SK-N-SH (cell line): ENCODE measurements around the gene PA2G4. TPM values are rescaled to one million over a fixed set of nuclear protein-coding genes. Genes with fewer than 3 reads are reported as not detected.
"Not testable (repeated sequence)": the region's sequence is repeated elsewhere in the genome, so short reads cannot be mapped to it uniquely, and the experiment has no call there.

Source experiments
- CTCF ChIA-PET: fragments of 300-600, 350-600 bp; formaldehyde crosslinking; extraction: SDS; loops from one replicate; lab custom pipeline; 2021; lab: Yijun Ruan, JAX
- POLR2A ChIA-PET: fragments of 350-600 bp; sonication (Branson Sonifier 250); formaldehyde crosslinking; extraction: SDS; loops from one replicate; lab custom pipeline; 2020; ENCODE audit warnings: antibody characterized with exemption, inconsistent platforms; lab: Yijun Ruan, JAX
- DNase-seq: peaks from one replicate; pipeline ENCODE4 v3.0.0; 2012
- H2AFZ ChIP-seq: fragments of 200-600 bp; sonication (generic); 2 replicates; pipeline ENCODE4 v1.8.1; 2016; ENCODE audit warnings: antibody characterized with exemption, mild to moderate bottlenecking, low read depth
- H3F3A ChIP-seq: fragments of 200-600 bp; sonication (generic); replicated peaks from 2 replicates; pipeline ENCODE3; 2016; ENCODE audit warnings: antibody characterized with exemption, mild to moderate bottlenecking; ENCODE audit not compliant: insufficient read depth
- H3K27ac ChIP-seq, 2 experiments: fragments of 200-500 bp in 1 of 2; fragments of 200-600 bp in 1 of 2; sonication (Bioruptor generic) in 1 of 2; sonication (generic), shearing (Covaris generic) in 1 of 2; 2 replicates each; pipeline versions ENCODE4 v1.5.1 to v1.6.1; 2014 to 2016; ENCODE audit warnings: low read depth in 2 of 2, inconsistent platforms in 1 of 2, low read length in 1 of 2, mild to moderate bottlenecking in 1 of 2, mixed read lengths in 1 of 2
- H3K27me3 ChIP-seq: fragments of 200-600 bp; sonication (generic), shearing (Covaris generic); 2 replicates; pipeline ENCODE4 v1.6.1; 2016; ENCODE audit warnings: mixed run types; ENCODE audit not compliant: insufficient read depth
- H3K36me3 ChIP-seq, 2 experiments: fragments of 200-500 bp in 1 of 2; fragments of 200-600 bp in 1 of 2; sonication (Bioruptor generic) in 1 of 2; sonication (generic) in 1 of 2; replicated peaks in 1 of 2; 2 replicates each; pipeline versions ENCODE3 to v1.5.1; 2014 to 2016; ENCODE audit warnings: low read length in 1 of 2, mild to moderate bottlenecking in 1 of 2; ENCODE audit not compliant: insufficient read depth in 2 of 2, control insufficient read depth in 1 of 2
- H3K4me1 ChIP-seq, 2 experiments: fragments of 200-500 bp in 1 of 2; fragments of 200-600 bp in 1 of 2; sonication (Bioruptor generic) in 1 of 2; sonication (generic), shearing (Covaris generic) in 1 of 2; 2 replicates each; pipeline versions ENCODE4 v1.5.1 to v1.6.1; 2014 to 2016; ENCODE audit warnings: low read depth in 1 of 2, low read length in 1 of 2, mixed run types in 1 of 2; ENCODE audit not compliant: insufficient read depth in 2 of 2, control insufficient read depth in 1 of 2
- H3K4me2 ChIP-seq: fragments of 200-600 bp; sonication (generic), shearing (Covaris generic); 2 replicates; pipeline ENCODE4 v1.6.1; 2017; ENCODE audit warnings: mixed run types
- H3K4me3 ChIP-seq, 2 experiments: fragments of 200-500 bp in 1 of 2; fragments of 200-600 bp in 1 of 2; sonication (Bioruptor generic) in 1 of 2; sonication (generic), shearing (Covaris generic) in 1 of 2; 2 replicates each; pipeline versions ENCODE4 v1.5.1 to v1.8.1; 2014 to 2016; ENCODE audit warnings: low read depth in 2 of 2, inconsistent platforms in 1 of 2, low read length in 1 of 2, mild to moderate bottlenecking in 1 of 2, mixed read lengths in 1 of 2, moderate library complexity in 1 of 2
- H3K79me2 ChIP-seq: fragments of 200-600 bp; sonication (generic); 2 replicates; pipeline ENCODE4 v1.8.1; 2017; ENCODE audit warnings: mild to moderate bottlenecking; ENCODE audit not compliant: insufficient read depth
- H3K9ac ChIP-seq: fragments of 200-600 bp; sonication (generic); 2 replicates; pipeline ENCODE4 v1.6.1; 2017; ENCODE audit warnings: mixed run types
- H3K9me2 ChIP-seq: fragments of 200-600 bp; sonication (generic); 2 replicates; pipeline ENCODE4 v1.6.1; 2017; ENCODE audit warnings: mixed run types
- H3K9me3 ChIP-seq: fragments of 200-600 bp; sonication (generic); 2 replicates; pipeline ENCODE4 v1.6.1; 2017; ENCODE audit warnings: mixed run types, mild to moderate bottlenecking, moderate library complexity
- H4K20me1 ChIP-seq: fragments of 200-600 bp; sonication (generic); 2 replicates; pipeline ENCODE4 v1.6.1; 2017; ENCODE audit warnings: mild to moderate bottlenecking, mixed run types; ENCODE audit not compliant: insufficient read depth
- CHD2 ChIP-seq: fragments of 150-350 bp; IDR thresholded peaks from 2 replicates; pipeline ENCODE4 v1.6.1; 2018; ENCODE audit warnings: low read length; ENCODE audit not compliant: partially characterized antibody
- EZH2phosphoT487 ChIP-seq: fragments of 200-600 bp; sonication (generic); IDR thresholded peaks from 2 replicates; pipeline ENCODE4 v1.6.1; 2017; ENCODE audit warnings: low read depth, mixed run types, mild to moderate bottlenecking, antibody characterized with exemption, moderate library complexity, borderline replicate concordance
- FOXJ3 ChIP-seq: sonication (generic); formaldehyde crosslinking; IDR thresholded peaks from 2 replicates; pipeline ENCODE4 v1.5.1; 2020; ENCODE audit warnings: mild to moderate bottlenecking, missing genetic modification reagents
- FOXM1 ChIP-seq: IDR thresholded peaks from 2 replicates; pipeline ENCODE4 v1.4.0; 2012; ENCODE audit warnings: low read depth, mild to moderate bottlenecking
- GABPA ChIP-seq: IDR thresholded peaks from 2 replicates; pipeline ENCODE4 v1.4.0; 2012; ENCODE audit warnings: low read depth, mild to moderate bottlenecking
- POLR2AphosphoS5 ChIP-seq: IDR thresholded peaks from 2 replicates; pipeline ENCODE4 v1.6.1; 2012; ENCODE audit warnings: low read depth, low read length
- RAD21 ChIP-seq: IDR thresholded peaks from 2 replicates; pipeline ENCODE4 v1.6.1; 2012; ENCODE audit warnings: mild to moderate bottlenecking, low read length
- SMC3 ChIP-seq: IDR thresholded peaks from 2 replicates; pipeline ENCODE4 v1.6.1; 2012; ENCODE audit warnings: low read depth, low read length, improper control_type of control experiment
- YY1 ChIP-seq: IDR thresholded peaks from 2 replicates; pipeline ENCODE4 v1.4.0; 2012; ENCODE audit warnings: low read depth, mild to moderate bottlenecking
- WGBS: methylation state at CpG from one replicate; pipeline ENCODE4 v1.1.6; 2017; ENCODE audit warnings: low lambda C conversion rate; 5-methylcytosine and 5-hydroxymethylcytosine counted together
- polyA plus RNA-seq, 3 experiments: library from polyadenylated mRNA; depleted of rRNA; stranded (reverse); fragments of >200 nt; gene quantifications; 2 replicates each; pipeline ENCODE4 v1.2.3, GENCODE V29; 2012
- TF ChIP-seq, protein P1 (sequence below): IDR thresholded peaks from 2 replicates; pipeline ENCODE4 v1.6.1; 2012; ENCODE audit warnings: mild to moderate bottlenecking, low read depth, low read length, moderate library complexity
- TF ChIP-seq, protein P2 (sequence below): IDR thresholded peaks from 2 replicates; pipeline ENCODE4 v1.4.0; 2012; ENCODE audit warnings: low read depth, borderline replicate concordance
- TF ChIP-seq, protein P3 (sequence below): IDR thresholded peaks from 2 replicates; pipeline ENCODE4 v1.4.0; 2012; ENCODE audit warnings: low read depth
- TF ChIP-seq, protein P4 (sequence below): fragments of 150-350 bp; IDR thresholded peaks from 2 replicates; pipeline ENCODE4 v1.6.1; 2016; ENCODE audit warnings: mild to moderate bottlenecking, low read depth, low read length
- TF ChIP-seq, protein P5 (sequence below): fragments of 150-350 bp; IDR thresholded peaks from 2 replicates; pipeline ENCODE4 v1.6.1; 2017; ENCODE audit warnings: antibody characterized with exemption, low read length, low read depth, borderline replicate concordance

The PA2G4 gene
- polyA plus RNA-seq, 1 of the 3 experiments (the other 2 are of a cell fraction) = 207 TPM

DNA sequence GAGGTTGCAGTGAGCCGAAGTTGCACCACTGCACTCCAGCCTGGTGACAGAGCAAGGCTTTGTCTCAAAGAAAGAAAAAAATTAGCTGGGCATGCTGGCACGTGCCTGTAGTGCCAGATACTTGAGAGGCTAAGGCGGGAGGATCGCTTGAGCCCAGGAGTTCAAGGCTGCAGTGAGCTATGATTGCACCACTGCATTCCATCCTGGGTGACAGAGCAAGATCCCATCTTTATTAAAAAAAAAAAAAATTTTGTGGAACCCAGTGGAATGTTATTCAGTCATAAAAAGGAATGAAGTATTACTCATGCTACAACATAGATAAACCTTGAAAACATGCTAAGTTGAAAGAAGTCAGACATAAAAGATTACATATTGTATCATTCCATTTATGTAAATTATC lies 32.7 kb upstream of the PA2G4 start (continued):
- TF ChIP-seq, protein P1, sequence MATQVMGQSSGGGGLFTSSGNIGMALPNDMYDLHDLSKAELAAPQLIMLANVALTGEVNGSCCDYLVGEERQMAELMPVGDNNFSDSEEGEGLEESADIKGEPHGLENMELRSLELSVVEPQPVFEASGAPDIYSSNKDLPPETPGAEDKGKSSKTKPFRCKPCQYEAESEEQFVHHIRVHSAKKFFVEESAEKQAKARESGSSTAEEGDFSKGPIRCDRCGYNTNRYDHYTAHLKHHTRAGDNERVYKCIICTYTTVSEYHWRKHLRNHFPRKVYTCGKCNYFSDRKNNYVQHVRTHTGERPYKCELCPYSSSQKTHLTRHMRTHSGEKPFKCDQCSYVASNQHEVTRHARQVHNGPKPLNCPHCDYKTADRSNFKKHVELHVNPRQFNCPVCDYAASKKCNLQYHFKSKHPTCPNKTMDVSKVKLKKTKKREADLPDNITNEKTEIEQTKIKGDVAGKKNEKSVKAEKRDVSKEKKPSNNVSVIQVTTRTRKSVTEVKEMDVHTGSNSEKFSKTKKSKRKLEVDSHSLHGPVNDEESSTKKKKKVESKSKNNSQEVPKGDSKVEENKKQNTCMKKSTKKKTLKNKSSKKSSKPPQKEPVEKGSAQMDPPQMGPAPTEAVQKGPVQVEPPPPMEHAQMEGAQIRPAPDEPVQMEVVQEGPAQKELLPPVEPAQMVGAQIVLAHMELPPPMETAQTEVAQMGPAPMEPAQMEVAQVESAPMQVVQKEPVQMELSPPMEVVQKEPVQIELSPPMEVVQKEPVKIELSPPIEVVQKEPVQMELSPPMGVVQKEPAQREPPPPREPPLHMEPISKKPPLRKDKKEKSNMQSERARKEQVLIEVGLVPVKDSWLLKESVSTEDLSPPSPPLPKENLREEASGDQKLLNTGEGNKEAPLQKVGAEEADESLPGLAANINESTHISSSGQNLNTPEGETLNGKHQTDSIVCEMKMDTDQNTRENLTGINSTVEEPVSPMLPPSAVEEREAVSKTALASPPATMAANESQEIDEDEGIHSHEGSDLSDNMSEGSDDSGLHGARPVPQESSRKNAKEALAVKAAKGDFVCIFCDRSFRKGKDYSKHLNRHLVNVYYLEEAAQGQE = no peak
- TF ChIP-seq, protein P2, sequence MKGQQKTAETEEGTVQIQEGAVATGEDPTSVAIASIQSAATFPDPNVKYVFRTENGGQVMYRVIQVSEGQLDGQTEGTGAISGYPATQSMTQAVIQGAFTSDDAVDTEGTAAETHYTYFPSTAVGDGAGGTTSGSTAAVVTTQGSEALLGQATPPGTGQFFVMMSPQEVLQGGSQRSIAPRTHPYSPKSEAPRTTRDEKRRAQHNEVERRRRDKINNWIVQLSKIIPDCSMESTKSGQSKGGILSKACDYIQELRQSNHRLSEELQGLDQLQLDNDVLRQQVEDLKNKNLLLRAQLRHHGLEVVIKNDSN = no peak
- TF ChIP-seq, protein P3, sequence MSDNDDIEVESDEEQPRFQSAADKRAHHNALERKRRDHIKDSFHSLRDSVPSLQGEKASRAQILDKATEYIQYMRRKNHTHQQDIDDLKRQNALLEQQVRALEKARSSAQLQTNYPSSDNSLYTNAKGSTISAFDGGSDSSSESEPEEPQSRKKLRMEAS = no peak
- TF ChIP-seq EZH2phosphoT487 = no peak
- no peak for TF ChIP-seq GABPA

DNA sequence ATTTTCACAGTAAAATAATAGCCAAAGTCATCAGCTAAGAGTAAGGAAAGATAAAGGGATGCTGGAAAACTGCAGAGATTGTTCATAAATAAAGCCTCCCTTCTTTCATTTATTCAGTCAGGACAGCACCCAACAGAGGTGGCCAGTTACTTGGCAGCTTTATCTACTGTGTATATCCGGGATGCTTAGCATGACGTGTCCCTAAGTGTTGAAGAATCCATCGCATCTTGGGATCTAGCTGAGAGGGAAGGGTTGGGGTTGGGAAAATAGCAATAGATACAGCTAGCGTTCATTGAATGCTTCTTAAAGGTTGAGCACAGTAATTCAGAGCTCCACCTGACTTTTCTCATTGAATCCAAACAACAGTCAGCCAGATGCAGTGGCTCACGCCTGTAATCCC lies 30.0 kb upstream of the PA2G4 start:
- H3K9me2 ChIP-seq = no peaks in the 10 kb centered on the region
- H3K4me2 ChIP-seq = no peak overlapping the region
- H3K79me2 ChIP-seq = no peaks in the 10 kb centered on the region
- H3K9ac ChIP-seq = no peak overlapping the region
- no peaks in the 10 kb centered on the region for H4K20me1 ChIP-seq
- 86% methylated on average over 5 of the region's 5 CpGs for WGBS
- no peak overlapping the region for H2AFZ ChIP-seq
- TF ChIP-seq, protein P4, sequence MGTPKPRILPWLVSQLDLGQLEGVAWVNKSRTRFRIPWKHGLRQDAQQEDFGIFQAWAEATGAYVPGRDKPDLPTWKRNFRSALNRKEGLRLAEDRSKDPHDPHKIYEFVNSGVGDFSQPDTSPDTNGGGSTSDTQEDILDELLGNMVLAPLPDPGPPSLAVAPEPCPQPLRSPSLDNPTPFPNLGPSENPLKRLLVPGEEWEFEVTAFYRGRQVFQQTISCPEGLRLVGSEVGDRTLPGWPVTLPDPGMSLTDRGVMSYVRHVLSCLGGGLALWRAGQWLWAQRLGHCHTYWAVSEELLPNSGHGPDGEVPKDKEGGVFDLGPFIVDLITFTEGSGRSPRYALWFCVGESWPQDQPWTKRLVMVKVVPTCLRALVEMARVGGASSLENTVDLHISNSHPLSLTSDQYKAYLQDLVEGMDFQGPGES = no peak
- TF ChIP-seq POLR2AphosphoS5 (no peak), CHD2 (no peak), RAD21 (no peak), FOXM1 (no peak), YY1 (no peak), GABPA (no peak), SMC3 (no peak), FOXJ3 (CRISPR knock-in tag) (no peak)
- TF ChIP-seq, protein P1 = no peak
- TF ChIP-seq, protein P5, sequence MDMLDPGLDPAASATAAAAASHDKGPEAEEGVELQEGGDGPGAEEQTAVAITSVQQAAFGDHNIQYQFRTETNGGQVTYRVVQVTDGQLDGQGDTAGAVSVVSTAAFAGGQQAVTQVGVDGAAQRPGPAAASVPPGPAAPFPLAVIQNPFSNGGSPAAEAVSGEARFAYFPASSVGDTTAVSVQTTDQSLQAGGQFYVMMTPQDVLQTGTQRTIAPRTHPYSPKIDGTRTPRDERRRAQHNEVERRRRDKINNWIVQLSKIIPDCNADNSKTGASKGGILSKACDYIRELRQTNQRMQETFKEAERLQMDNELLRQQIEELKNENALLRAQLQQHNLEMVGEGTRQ = no peak
- TF ChIP-seq, protein P3 = no peak
- TF ChIP-seq, all 33 proteins: peak for 0
- Histone ChIP-seq H3K9me3 (no peaks in the 10 kb centered on the region), H3F3A (peaks cover 10% of the 10 kb centered on the region), H3K36me3 (no peaks in the 10 kb centered on the region), H3K4me1 (no peaks in the 10 kb centered on the region; a peak in 1 of 4 replicates), H3K4me3 (no peak overlapping the region), H3K27me3 (no peaks in the 10 kb centered on the region), H3K27ac (no peak overlapping the region)
- no peak for DNase-seq
- ChIA-PET CTCF (no interaction called here), POLR2A (no interaction called here)

DNA sequence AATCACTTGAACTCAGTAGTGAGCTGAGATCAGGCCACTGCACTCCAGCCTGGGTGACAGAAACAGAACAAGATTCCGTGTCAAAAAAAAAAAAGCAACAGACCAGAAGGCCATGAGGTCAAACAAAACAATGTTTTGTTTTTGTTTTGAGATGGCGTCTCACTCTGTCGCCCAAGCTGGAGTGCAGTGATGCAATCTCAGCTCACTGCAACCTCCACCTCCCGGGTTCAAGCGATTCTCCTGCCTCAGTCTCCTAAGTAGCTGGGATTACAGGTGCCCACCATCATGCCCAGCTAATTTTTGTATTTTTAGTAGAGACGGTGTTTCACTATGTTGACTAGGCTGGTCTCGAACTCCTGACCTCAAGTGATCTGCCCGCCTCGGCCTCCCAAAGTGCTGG lies 26.4 kb upstream of the PA2G4 start:
- H3K9me3 ChIP-seq, H3K4me3 ChIP-seq, H3K4me2 ChIP-seq, H3K79me2 ChIP-seq, H3K4me1 ChIP-seq, H2AFZ ChIP-seq, H3K27ac ChIP-seq, H3K9ac ChIP-seq, H3K27me3 ChIP-seq, H3K9me2 ChIP-seq, H4K20me1 ChIP-seq, H3K36me3 ChIP-seq, DNase-seq: not testable (repeated sequence)
- WGBS = 92% methylated on average over 9 of the region's 9 CpGs
- H3F3A ChIP-seq = peaks cover 12% of the 10 kb centered on the region
- ChIA-PET CTCF (interaction anchor here (0.6 to 1.6 kb wide), 3 partner anchors 31 to 82 kb away, joined by 3 to 6 read pairs (median 4); partner anchors contain the start of gene ESYT1), POLR2A (interaction anchor here (3.2 kb wide), 1 partner anchor 26 kb away, joined by 15 read pairs; the partner anchor contains the start of gene PA2G4)
